ENCODE measurements around the gene SERTAD2.

Gene SERTAD2

DNA sequence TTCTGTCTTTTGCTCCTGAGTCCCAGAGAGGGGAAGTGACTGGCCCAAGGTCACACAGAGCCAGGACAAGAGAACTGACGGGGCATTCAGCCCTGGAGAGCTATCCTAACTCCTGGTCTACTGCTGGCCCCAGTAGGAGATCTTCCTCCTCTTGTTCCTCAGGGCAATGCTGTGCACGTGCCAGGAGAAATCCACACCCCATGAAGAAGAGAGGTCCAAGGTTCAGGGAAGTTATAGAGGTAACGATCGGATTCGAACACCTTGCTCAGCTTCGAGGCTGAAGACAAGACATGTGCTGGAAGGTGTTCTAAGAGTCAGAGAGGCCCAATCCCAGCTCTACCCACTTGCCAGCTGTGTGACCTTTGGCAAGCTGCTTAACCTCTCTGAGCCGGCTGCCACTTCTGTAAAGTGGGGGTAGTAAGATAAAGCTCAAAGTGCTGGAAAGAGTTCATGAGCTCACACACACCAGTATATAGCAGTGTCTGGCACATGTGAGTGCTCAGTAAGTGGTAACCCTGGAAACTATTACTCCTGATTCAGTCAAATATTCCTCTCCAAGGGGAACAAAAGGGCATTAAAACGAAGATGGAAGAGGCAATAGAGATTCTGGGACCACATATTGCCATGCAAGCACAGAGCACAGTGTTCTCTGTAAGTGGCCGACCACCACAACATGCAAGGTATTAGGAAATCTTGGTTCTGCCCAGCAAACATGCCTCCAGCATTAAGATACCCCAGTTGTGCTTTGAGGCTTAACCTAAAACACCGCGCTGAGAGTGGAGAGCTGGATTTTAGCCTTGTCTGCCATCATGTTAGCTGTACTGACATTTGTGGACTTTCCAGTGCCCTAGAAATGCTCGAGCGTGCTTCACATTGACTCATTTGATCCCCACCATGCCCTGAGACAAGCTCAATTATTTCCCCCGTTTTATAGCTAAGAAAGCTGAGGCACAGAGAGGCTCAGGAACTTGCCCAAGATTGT, 25.6 kb downstream of the SERTAD2 start:
- no peak for DNase-seq

DNA sequence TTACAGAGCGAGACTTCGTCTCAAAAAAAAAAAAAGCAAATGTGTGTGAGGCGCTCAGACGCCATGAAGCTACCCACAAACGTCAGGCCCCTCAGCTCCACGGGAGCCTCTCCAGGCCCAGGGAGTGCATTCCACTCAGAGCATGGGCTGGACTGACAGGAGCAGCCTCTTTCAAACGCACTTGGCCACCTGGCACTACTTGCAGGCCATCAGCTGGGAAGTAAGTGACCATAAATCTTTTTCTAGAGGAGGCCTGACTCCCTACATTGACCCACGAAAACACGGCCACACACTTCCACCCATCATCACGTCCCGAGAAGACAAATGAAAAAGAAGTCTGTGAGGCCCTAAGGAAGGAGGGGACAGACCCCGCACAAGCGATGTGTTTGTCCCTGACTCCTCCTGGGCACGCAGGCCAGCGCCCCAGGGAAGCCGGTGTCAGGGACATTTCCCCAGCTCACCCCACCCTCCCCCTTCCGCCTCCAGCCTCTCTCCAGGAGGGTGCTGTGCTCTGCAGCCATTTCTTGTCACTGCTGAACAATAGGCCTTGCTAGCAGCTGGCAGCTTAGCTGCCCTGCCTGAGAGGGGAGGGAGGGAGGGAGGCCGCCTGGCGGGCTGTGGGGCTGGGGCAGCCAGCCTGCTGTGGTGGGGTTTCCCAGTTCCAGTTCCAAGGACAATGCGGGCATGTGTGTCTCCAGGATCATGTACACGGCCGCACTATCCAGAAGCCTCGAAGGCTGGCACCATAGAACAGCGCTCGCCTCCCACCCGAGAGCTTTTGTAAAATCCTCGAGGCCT, 26.6 kb downstream of the SERTAD2 start:
- no peak for DNase-seq

DNA sequence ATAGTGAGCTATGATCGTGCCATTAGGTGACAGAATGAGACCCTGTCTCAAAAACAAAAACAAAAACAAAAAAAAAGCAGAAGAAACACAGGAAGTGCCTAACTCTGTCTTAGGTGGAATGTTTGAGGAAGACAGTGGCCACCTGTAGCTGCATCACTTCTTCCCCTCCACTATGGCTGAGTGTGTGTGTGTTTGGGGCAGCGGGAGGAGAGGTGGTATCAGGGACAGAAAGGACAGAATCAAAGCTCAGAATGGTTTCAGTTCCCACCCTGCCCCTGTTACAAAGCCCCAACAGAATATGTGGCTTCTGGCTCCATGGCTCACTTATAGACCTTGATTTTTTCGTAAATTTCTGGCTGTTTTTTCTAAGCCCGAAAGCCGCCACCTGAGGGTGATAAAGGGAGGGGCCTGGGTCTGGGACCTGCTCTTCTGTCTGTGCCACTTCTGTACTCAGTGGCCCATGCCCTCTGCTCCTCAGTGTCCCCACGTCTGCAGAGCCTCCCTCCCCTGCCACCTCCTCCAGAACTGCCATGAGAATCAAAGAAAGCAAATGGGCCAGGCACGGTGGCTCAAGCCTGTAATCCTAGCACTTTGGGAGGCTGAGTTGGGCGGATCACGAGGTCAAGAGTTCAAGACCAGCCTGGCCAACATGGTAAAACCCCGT, 27.4 kb downstream of the SERTAD2 start:
- no peak for DNase-seq

DNA sequence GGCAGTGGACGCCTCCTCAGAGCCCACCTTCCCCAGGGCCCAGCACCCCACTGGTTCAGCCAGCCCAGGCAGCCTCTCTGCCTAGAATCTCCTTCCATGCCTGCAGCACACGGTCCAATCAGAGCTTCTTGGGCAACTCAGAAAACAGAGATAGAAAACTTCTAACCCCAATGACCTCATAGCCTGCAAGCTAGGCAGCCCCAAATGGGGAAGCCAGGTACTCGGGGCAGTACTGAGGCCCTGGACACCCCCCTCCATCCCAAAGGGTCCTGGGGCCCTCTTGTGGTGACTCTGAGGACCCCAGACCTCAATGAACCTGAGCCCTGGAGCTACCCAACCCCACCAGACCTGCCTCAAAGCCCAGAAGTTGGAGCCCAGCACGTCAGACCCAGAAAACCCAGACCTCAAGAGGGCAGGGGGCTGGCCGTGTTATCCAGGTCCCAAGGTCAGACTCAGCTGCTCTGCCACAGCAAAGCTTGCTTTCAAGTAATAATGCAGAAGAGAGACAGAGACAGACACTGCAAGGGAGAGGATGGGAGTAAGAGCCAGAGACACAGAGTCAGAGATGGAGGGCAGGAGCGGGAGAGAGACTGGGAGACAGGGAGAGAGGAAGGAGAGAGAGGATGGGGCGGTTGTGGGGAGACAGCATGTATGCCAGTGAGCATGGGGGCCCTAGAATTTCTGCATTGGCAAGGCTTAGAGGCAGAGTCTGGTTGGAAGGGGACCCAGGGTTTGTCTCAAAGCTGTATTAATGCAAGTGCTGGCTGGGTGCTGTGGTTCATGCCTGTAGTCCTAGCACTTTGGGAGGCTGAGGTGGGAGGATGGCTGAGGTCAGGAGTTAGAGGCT, 28.2 kb downstream of the SERTAD2 start:
- no peak for DNase-seq

DNA sequence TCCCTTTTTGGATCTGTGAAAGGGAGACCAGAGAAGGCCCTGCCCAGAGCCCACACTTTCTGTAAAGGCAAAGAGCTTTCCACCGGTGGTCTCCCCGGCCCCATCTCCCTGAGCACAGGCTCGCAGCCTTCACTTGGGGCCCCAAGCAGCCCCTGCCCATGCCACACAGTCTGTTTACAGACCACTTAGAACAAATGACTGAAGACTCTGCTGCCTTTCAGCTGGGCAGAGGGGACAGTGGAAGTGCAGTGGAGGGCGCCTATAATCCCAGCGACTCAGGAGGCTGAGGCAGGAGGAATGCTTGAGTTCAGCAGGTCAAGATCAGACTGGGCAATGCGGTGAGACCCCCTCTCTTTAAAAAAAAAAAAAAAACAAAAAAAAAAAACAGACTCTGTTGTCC, 28.9 kb downstream of the SERTAD2 start:
- DNase-seq = no peak

DNA sequence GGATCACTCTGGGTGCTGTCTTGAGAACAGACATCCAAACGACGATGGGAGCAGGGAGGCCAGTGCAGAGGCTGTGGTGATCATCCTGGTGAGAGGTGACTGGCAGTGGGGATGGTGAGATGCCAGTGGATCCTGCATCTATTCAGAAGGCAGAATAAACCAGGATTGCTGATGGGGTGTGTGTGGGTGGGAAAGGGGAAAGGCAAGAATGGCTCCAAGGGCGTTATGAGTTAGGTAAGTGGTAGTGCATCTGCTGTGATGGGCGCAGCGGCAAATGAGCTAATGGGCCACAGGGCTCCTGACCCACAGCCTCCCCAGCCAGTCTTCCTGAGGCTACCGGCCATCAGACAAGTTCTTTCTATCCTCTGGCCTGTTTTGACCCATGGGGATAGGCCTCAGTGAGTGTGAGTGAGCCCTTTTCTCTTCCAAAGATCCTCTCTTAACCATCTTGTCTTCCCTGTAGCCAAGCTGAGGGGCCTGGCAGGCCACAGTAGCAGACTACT, 29.6 kb downstream of the SERTAD2 start:
- DNase-seq = no peak

DNA sequence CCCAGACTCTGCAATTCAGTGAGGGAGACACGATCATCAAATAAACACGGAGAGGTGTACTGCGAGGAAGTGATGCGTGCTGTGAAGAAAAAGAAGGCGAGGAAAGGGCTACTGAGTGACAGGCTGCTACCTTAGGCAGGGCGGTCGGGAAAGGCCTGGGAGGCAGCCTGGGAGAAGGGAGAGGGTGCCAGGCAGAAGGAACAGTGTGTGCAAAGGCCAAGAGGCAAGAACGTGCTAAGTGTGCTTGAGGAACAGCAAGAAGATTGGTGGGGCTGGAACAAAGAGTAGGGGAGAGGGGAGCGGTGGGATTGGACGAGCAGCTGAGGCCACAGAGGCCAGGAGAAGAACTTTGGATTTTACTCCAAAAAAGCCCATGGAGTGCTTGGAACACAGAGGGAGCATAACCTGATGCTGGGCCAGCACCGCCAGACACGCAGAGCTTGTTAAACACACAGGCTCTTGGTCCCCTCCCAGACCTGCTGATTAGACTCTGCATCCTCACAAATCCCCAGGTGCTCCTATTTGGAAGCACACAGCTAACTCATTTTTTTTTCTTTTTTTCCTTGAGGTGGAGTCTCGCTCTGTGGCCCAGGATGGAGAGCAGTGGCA, 30.4 kb downstream of the SERTAD2 start:
- DNase-seq = no peak

DNA sequence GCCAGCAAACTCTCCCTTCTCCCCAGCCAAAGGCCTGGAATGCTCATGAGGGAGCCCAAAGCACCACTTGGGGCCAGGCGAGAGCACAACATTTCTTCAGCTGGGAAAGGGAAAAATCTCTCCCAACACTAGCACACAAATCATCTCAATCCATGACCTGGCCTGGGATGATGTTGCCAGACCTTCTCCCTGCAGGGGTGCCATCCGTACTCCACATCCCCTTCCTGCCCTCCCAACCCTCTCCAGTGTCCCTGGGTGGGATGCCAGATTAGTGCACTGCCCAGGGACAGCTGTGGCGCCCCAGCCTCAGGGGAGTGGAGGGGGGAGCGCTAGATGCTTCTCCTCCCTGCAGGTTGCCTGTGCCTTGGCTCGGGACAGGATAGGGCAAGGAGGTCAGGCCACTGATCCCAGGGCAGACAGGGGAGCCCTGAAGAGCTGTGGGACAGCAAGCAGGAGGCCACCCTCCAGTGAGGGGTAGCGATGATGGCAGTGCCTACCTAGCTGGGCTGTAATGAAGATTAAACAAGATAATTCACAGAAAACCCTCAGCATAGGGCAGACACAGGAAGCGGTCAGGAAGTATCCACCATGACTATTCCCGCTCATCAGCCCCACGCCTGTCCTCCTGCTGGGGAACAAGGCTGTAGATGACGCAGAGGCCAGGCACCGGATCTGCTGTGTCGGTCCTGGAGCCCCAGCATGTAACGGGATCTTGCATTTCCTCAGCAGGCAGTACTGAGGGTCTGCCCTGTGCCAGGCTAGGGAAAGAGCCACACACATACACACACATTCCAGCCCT, 31.1 kb downstream of the SERTAD2 start:
- no peak for DNase-seq

DNA sequence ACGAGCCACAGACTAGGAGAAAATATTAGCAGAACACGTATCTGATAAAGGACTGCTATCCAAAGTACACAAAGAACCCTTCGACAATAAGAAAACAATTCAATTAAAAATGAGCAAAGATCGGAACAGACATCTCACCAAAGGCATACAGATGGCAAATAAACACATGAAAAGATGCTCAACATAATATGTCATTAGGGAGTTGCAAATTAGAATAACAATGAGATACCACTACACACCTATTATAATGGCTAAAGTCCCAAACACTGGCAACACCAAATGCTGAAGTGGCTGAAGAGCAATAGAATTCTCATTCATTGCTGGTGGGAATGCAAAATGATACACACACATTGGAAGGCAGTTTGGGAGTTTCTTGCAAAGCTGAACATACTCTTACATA, 33.1 kb downstream of the SERTAD2 start:
- DNase-seq = no peak

DNA sequence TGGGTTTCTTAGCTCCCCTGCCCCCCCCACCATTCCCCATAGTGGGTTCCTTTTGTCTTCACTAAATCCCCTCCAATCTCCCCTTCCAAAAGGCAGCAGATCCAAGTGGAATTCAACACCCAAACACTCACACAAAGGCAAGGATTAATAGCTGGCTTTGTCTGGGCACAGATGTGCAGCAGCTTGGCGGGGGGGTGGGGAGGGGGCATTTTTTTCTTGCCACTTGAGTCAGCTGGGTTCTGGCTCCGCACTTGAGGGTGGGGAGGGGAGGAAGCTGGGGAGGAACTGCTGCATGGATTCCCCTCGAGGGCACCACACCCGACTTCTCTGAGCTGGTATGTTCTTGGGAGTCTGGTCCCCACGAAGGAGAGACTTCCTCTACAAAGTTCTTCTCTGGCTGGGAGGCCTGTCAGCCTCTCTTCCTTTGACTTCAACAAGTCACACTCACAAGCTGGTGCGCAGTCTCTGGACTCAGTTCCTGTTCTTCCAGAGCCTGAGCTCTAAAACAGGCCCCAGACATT, 36.0 kb downstream of the SERTAD2 start:
- DNase-seq = no peak

DNA sequence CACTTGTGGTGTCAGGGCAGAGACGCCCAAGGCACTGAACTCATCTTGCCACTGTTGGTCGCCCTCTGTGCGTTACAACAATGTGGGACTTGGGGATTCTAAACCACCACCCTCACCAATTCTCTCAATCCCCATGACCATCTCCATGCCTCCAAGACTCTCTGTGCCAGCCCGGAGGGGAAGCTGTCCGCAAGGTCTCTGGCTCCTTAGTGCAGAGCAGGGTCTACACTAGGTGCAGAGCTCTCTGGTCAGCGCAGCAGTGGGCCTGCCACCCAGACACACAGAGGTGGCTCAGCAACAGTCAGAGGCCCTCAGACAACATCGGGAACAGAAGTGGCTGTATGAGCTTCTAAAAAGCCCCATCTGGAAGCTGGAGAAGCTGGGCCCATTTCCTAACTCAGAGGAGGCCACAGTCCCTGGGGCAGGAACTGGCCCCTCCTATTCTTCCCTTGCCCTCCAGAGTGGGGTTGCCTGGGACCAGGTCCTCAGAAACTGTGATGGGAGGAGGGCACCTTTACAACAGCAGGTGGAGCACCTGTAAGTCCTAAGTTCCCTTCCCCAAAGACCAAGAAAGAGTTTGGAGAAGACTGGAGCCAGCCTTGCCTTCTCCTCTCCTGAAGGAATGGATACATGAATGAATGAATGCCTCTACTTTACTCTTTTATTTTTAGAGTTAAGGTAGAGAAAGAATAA, 37.7 kb downstream of the SERTAD2 start:
- no peak for DNase-seq

DNA sequence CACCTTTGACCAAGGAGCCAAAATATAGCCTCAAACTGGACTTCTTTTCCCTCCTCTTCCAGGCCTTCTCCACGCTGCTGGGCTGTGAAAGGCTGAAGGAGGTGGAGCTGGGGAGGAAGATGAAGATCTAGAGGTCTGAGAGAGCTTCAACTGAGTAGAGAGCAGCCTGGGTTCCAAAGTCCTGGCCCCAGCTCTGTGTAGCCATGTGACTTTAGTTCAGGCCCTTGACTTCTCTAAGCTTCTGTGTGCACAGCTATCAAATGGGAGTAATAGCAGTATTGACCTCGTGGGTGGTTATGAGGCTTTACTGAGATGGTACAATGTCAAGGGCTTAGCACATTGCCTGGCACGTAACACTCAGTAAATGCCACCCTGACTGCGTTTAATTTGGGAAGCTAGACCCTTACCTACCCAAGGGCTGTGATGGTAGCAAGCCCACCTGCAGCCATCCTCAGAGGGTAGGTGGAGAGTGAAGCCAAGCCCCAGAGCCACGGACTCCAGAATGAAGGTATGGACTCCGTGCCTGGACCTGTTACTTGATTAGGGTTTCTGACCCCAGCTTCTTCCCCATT, 38.4 kb downstream of the SERTAD2 start:
- DNase-seq = no peak

DNA sequence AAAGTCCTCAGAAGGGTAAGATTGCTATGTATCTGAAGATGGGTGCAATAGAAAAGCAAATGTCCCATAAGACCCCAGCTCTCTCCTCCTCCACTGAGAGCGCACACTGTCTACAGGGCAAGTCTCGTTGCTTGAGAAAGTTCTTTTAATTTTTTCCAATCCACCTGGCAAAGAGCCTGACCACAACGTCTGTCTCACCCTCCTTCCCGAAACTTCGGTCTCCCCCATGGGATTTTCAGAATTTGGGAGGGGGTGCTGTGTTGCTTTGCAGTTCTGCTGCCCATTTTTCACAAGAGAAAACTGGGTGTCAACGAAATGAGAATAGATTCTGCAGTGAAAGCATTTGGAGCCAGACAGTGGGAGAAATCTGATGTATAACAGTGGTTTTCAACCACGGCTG, 40.4 kb downstream of the SERTAD2 start:
- DNase-seq = no peak

DNA sequence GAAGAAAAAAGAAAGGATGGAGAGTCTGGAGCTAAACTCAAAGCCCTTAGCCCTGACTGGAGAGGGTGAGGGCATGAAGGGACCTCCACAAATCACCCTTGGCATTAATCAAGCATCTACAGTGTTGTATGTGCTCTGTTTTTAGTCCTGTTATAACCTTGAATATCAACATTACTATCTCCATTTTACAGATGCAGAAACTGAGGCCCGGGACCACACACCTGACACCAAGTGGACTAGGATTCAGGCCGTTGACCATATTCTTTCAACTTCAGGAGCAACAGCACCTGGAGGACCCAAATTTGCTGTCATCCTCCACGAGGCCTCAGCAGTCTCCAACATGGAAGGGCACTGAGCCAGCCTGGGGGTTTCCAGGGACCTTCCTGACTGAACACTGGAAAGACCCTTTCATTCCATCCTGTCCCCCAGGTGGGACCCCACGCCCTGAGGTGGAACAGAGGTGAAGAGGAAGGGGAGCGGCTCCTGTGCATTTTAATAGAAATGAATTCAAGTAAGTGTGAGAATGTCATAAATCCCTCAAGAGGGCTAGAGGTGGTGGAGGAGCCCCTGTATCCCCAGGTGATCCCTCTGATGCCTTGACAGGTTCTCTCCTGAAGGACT, 41.0 kb downstream of the SERTAD2 start:
- no peak for DNase-seq

DNA sequence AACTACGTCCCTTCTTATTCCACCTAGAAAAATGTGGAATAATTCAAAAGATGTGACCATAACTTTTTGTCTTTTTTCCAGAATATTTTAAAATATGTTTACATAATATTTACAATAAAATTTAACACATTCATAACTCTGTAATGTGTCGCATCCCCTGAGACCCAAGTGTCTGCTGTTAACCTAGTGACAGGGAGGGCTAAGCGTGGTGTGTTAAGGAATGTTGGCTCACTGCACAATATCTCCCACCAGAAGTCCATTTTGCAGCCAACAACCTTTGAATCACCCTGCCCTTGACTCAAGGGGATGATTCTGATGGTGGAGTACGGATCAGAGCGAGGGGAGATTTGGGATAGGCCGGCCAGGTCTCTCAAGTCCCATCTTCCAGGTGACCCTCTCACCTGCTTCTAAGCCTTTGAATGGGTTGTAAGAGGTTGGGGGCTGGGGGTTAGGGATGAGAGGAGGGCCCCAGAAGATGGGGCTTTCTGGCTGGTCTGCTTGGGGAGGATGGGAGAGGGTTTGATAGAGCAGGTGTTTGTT, 43.3 kb downstream of the SERTAD2 start:
- no peak for DNase-seq

DNA sequence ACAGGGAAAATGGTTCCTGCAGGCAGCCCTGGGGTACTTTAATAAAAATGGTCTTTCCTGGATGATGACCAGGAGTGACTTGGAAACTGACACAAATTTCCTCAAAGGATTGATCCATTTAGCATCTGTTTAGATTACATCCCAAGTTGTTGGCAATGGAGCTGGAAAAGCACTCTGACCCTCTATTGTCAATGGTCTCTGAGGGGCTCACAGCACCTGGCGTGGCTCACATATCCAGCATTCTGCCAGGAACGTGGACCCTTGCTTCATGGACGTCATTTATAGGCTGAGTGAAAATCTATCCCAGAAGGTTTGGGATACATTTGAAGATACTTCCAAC, 43.8 kb downstream of the SERTAD2 start:
- no peak for DNase-seq

DNA sequence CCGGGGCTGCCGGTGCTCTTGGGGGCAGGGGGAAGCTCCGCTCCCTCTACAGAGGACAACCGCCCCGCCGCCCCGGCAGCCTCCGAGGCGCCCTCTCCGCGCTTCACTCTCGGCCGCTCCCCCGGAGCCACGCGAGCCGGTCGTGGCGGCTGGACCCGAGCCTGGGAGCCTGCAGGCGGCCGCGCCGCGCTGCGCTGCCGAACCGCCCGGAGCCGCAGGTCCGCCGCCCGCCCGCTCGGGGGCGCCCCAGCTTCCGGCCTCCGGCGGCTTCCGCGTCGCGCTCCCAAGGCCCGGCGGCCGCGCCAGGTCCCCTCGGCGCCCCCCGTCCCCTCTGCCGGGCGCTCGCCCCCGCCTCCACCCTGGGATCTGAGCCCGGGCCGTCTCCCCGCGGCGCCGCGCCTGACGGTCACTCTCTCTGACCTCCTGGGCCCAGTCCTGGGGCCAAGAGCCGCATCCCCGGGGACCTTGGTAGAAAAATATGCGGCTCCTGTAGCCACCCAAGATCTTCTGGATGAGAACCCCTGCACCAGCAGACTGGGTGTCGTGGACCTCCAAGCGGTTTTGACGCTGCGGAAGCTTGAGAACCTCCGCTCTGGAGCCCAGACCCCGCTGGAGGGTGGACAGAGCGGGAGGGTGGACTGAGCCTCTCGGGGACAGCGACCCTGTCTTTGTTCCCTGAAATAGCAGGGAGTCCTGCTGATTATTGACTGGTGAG, 44.3 kb downstream of the SERTAD2 start:
- no peak for DNase-seq

DNA sequence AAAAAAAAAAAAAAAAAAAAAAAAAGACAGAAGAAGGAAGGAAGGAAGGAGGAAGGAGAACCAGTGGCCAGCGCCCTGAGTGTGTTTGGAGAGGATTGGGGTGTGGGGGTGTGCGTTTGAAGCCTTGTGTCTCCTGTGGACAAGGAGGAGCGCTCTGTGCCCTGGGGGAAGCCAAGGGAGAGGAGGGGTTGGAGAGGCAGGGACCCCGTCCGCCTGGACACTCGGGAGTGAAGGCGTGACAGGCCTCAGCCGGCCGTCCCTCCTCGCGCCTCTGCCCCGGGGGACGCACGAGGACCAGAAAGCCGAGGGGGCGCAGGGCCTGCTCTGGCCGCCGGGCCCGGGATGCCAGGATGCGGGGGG, 44.9 kb downstream of the SERTAD2 start:
- DNase-seq = no peak

Data from NCI-H2107 (cell line).